Measurements from ENCODE around the gene DUSP28.

DNA sequence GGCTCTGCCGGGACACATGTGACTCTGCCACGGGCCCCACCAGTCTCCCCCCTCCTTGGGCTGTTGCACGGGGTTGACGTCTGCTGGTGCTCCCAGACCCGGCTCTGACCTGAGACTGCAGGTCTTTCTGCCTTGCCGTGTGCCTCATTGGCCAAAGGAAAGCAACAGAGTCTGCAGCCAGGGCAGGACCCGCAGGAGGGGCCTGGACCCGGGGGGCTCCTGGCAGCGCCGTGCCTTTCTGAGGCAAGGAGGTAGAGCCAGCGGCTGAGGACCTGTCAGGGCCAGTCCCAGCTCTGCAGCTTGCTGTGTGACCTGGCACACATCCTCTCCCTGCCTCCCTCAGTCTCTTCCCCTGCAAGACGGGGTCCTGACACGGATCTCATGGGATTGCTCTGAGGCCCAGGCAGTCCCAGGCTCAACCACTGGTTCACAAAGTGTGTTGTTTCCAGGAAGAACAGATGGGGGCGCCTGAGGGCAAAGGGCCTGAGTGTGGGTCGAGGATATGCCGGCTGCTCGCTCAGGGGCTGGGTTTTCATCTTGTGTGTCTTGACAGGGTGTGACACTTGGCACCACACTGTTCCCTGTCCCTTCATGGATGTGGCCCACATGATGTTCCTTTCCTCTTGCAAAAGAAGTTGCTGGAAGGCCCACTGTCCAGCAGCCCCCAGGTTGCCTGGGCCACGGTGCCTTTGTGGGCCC is 35.4 kb downstream of the DUSP28 start:
- TF ChIP-seq, protein P1, sequence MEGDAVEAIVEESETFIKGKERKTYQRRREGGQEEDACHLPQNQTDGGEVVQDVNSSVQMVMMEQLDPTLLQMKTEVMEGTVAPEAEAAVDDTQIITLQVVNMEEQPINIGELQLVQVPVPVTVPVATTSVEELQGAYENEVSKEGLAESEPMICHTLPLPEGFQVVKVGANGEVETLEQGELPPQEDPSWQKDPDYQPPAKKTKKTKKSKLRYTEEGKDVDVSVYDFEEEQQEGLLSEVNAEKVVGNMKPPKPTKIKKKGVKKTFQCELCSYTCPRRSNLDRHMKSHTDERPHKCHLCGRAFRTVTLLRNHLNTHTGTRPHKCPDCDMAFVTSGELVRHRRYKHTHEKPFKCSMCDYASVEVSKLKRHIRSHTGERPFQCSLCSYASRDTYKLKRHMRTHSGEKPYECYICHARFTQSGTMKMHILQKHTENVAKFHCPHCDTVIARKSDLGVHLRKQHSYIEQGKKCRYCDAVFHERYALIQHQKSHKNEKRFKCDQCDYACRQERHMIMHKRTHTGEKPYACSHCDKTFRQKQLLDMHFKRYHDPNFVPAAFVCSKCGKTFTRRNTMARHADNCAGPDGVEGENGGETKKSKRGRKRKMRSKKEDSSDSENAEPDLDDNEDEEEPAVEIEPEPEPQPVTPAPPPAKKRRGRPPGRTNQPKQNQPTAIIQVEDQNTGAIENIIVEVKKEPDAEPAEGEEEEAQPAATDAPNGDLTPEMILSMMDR (conservative IDR thresholded peaks at IDR 0.05) = no peak; the same call in 1 of the 2 replicates
- TF ChIP-seq EZH2 (IDR thresholded peaks at IDR 0.05; ENCODE audit: low read depth) = no peak
